Mesenchymal stem cell (in vitro differentiated cells and primary cell): ENCODE measurements around the gene MSMP.

Experiments
- DNase-seq: peaks from one replicate; pipeline ENCODE4 v3.0.0-alpha.2; 2013
- H2AFZ ChIP-seq: one replicate; pipeline ENCODE4 v1.6.1; 2013; ENCODE audit warnings: low read depth, mild to moderate bottlenecking, control low read depth, inconsistent platforms, low read length, moderate library complexity
- H2AK5ac ChIP-seq: 2 replicates; pipeline ENCODE4 v1.6.1; 2013; ENCODE audit warnings: low read length, moderate library complexity, mild to moderate bottlenecking, inconsistent platforms; ENCODE audit not compliant: severe bottlenecking
- H2BK120ac ChIP-seq: one replicate; pipeline ENCODE4 v1.6.1; 2013; ENCODE audit warnings: low read depth, mild to moderate bottlenecking, inconsistent platforms, low read length, moderate library complexity
- H2BK12ac ChIP-seq, 2 experiments: one replicate each; pipeline ENCODE4 v1.6.1; 2013; ENCODE audit warnings: inconsistent platforms in 2 of 2, low read length in 2 of 2, mild to moderate bottlenecking in 2 of 2, moderate library complexity in 2 of 2, control low read depth in 1 of 2
- H2BK15ac ChIP-seq: one replicate; pipeline ENCODE4 v1.6.1; 2013; ENCODE audit warnings: mild to moderate bottlenecking, low read depth, inconsistent platforms; ENCODE audit not compliant: poor library complexity, severe bottlenecking
- H2BK5ac ChIP-seq: 2 replicates; pipeline ENCODE4 v1.6.1; 2013; ENCODE audit warnings: low read depth, mild to moderate bottlenecking, low read length, control low read depth, inconsistent platforms; ENCODE audit not compliant: poor library complexity, severe bottlenecking
- H3K14ac ChIP-seq, 2 experiments: one replicate each; pipeline ENCODE4 v1.6.1; 2013; ENCODE audit warnings: inconsistent platforms in 2 of 2, low read length in 2 of 2, control low read depth in 1 of 2, mild to moderate bottlenecking in 1 of 2, moderate library complexity in 1 of 2
- H3K18ac ChIP-seq, 2 experiments: one replicate each; pipeline ENCODE4 v1.6.1; 2013; ENCODE audit warnings: inconsistent platforms in 2 of 2, low read length in 2 of 2, control low read depth in 1 of 2, low read depth in 1 of 2, mild to moderate bottlenecking in 1 of 2
- H3K23ac ChIP-seq, 2 experiments: one replicate each; pipeline ENCODE4 v1.6.1; 2013; ENCODE audit warnings: inconsistent platforms in 2 of 2, low read length in 2 of 2, mild to moderate bottlenecking in 2 of 2, moderate library complexity in 2 of 2, control low read depth in 1 of 2
- H3K27ac ChIP-seq: 2 replicates; pipeline ENCODE4 v1.5.1; 2013; ENCODE audit warnings: mild to moderate bottlenecking, moderate library complexity, low read length, control low read depth, inconsistent platforms; ENCODE audit not compliant: poor library complexity, severe bottlenecking
- H3K27me3 ChIP-seq, 2 experiments: 2 replicates each; pipeline versions ENCODE4 v1.6.1 to v1.7.0; 2013; ENCODE audit warnings: low read length in 2 of 2, mild to moderate bottlenecking in 2 of 2, moderate library complexity in 2 of 2, control low read depth in 1 of 2, inconsistent platforms in 1 of 2; ENCODE audit not compliant: control insufficient read depth in 1 of 2, insufficient read depth in 1 of 2
- H3K36me3 ChIP-seq, 2 experiments: 2 replicates each; pipeline versions ENCODE4 v1.6.1 to v1.7.0; 2013; ENCODE audit warnings: low read length in 2 of 2, control low read depth in 1 of 2, inconsistent platforms in 1 of 2, low read depth in 1 of 2, mild to moderate bottlenecking in 1 of 2; ENCODE audit not compliant: insufficient read depth in 2 of 2, control insufficient read depth in 1 of 2
- H3K4ac ChIP-seq, 2 experiments: one replicate each; pipeline ENCODE4 v1.6.1; 2013; ENCODE audit warnings: inconsistent platforms in 2 of 2, low read length in 2 of 2, mild to moderate bottlenecking in 2 of 2, moderate library complexity in 2 of 2, control low read depth in 1 of 2, low read depth in 1 of 2
- H3K4me1 ChIP-seq: 2 replicates; pipeline ENCODE4 v1.6.1; 2013; ENCODE audit warnings: low read depth, low read length, control low read depth; ENCODE audit not compliant: control insufficient read depth, insufficient read depth
- H3K4me2 ChIP-seq: 2 replicates; pipeline ENCODE4 v1.6.1; 2013; ENCODE audit warnings: low read length, mild to moderate bottlenecking, inconsistent platforms; ENCODE audit not compliant: poor library complexity, severe bottlenecking
- H3K4me3 ChIP-seq, 2 experiments: 2 replicates each; pipeline versions ENCODE4 v1.5.1 to v1.7.0; 2013; ENCODE audit warnings: low read length in 2 of 2, mild to moderate bottlenecking in 2 of 2, control low read depth in 1 of 2, low read depth in 1 of 2; ENCODE audit not compliant: insufficient read depth in 1 of 2
- H3K79me1 ChIP-seq: replicated peaks from 2 replicates; pipeline ENCODE4 v1.6.1; 2013; ENCODE audit warnings: mild to moderate bottlenecking, control low read depth, low read length, inconsistent platforms; ENCODE audit not compliant: poor library complexity, severe bottlenecking
- H3K9ac ChIP-seq: 2 replicates; pipeline ENCODE4 v1.7.0; 2013; ENCODE audit warnings: mild to moderate bottlenecking, low read length, moderate library complexity
- H3K9me3 ChIP-seq: 2 replicates; pipeline ENCODE4 v1.7.0; 2013; ENCODE audit warnings: mild to moderate bottlenecking, low read length; ENCODE audit not compliant: control insufficient read depth
- H4K8ac ChIP-seq: one replicate; pipeline ENCODE4 v1.6.1; 2013; ENCODE audit warnings: inconsistent platforms, mild to moderate bottlenecking, low read length, moderate library complexity
- H4K91ac ChIP-seq: one replicate; pipeline ENCODE4 v1.6.1; 2013; ENCODE audit warnings: mild to moderate bottlenecking, low read length, inconsistent platforms
- WGBS: methylation state at CpG from one replicate; pipeline ENCODE4 v1.1.7; 2013; ENCODE audit warnings: mixed read lengths; 5-methylcytosine and 5-hydroxymethylcytosine counted together

Gene MSMP

GRCh38 chr9:35792024-35792813 lies 38.1 kb upstream of the MSMP start:
- no peaks in the 10 kb centered on the region for H3K9me3 ChIP-seq
- no peak overlapping the region for H3K14ac ChIP-seq
- peak overlapping the region; percentile 80 for H3K4me2 ChIP-seq
- no peak for DNase-seq
- H3K36me3 ChIP-seq, result peaks cover 0 to 6% of the 10 kb centered on the region in 2 experiments
- peak overlapping the region; percentile 73 for H2AFZ ChIP-seq
- H2BK12ac ChIP-seq, result peak overlapping the region in 1 of 2 experiments; percentile 7
- peaks cover 28% of the 10 kb centered on the region for H3K4me1 ChIP-seq
- H4K91ac ChIP-seq, result peak overlapping the region; percentile 31
- peak overlapping the region in 1 of 2 experiments; percentile 67 for H3K23ac ChIP-seq
- no peak overlapping the region for H2AK5ac ChIP-seq
- H3K27ac ChIP-seq, result no peak overlapping the region
- H2BK15ac ChIP-seq, result no peak overlapping the region
- H3K79me1 ChIP-seq, result peaks cover 26% of the 10 kb centered on the region
- H3K4ac ChIP-seq, result peak overlapping the region; percentile 17 to 36
- H2BK5ac ChIP-seq, result no peak overlapping the region
- WGBS, result 84% methylated on average over 32 of the region's 34 CpGs
- no peak overlapping the region for H2BK120ac ChIP-seq
- H3K27me3 ChIP-seq, result no peaks in the 10 kb centered on the region
- H4K8ac ChIP-seq, result peak overlapping the region; percentile 71
- H3K18ac ChIP-seq, result peak overlapping the region; percentile 93 to 95
- H3K9ac ChIP-seq, result peak overlapping the region; percentile 91
- peak overlapping the region; percentile 65 to 77 for H3K4me3 ChIP-seq

GRCh38 chr9:35791297-35791921 lies 37.3 kb upstream of the MSMP start, which contains the start of gene NPR2:
TSS of gene NPR2 (plus strand) at chr9:35791591. CDS start at chr9:35792409, 818 bp downstream.
- Histone ChIP-seq H2BK120ac (peak within 1 kb of the TSS; percentile 96), H3K9ac (peak within 1 kb of the TSS; percentile 91), H4K91ac (peak within 1 kb of the TSS; percentile 90), H3K79me1 (peaks cover 19% of the 10 kb centered on the region), H3K4ac (peak within 1 kb of the TSS; percentile 86 to 99), H3K27me3 (no peaks in the 10 kb centered on the region), H3K36me3 (peaks cover 0 to 6% of the 10 kb centered on the region in 2 experiments), H3K9me3 (no peaks in the 10 kb centered on the region), H4K8ac (peak within 1 kb of the TSS; percentile 96), H3K4me3 (peak within 1 kb of the TSS; percentile 65 to 77), H2BK15ac (peak within 1 kb of the TSS; percentile 54), H3K18ac (peak within 1 kb of the TSS; percentile 93 to 95), H2BK5ac (no peak within 1 kb of the TSS), H2AFZ (peak within 1 kb of the TSS; percentile 84), H3K27ac (no peak within 1 kb of the TSS), H3K4me2 (peak within 1 kb of the TSS; percentile 80), H3K23ac (peak within 1 kb of the TSS in 1 of 2 experiments; percentile 67), H2BK12ac (peak within 1 kb of the TSS; percentile 30 to 68), H3K4me1 (peaks cover 27% of the 10 kb centered on the region), H2AK5ac (no peak within 1 kb of the TSS), H3K14ac (peak within 1 kb of the TSS in 1 of 2 experiments; percentile 97)
- DNase-seq, result peak; percentile 43
- WGBS, result 6% methylated on average over 27 of the region's 64 CpGs

- peak overlapping the region; percentile 75 for H3K9ac ChIP-seq
- peak overlapping the region; percentile 44 for H2BK15ac ChIP-seq
- H3K36me3 ChIP-seq, result peaks cover 0 to 6% of the 10 kb centered on the region in 2 experiments
- H3K9me3 ChIP-seq, result no peaks in the 10 kb centered on the region
- H3K4ac ChIP-seq, result peak overlapping the region; percentile 7 to 99
- peak overlapping the region; percentile 84 for H2AFZ ChIP-seq
- peak overlapping the region; percentile 67 for H3K4me2 ChIP-seq
- no peak overlapping the region for H3K4me3 ChIP-seq
- WGBS, result 39% methylated on average over 32 of the region's 37 CpGs
- peak overlapping the region; percentile 96 for H2BK120ac ChIP-seq
- DNase-seq, result peak; percentile 88
- no peak overlapping the region for H3K27ac ChIP-seq
- no peak overlapping the region for H3K23ac ChIP-seq
- H3K79me1 ChIP-seq, result peaks cover 17% of the 10 kb centered on the region
- H3K14ac ChIP-seq, result peak overlapping the region in 1 of 2 experiments; percentile 92
- no peaks in the 10 kb centered on the region for H3K27me3 ChIP-seq
- peaks cover 27% of the 10 kb centered on the region for H3K4me1 ChIP-seq
- H4K91ac ChIP-seq, result peak overlapping the region; percentile 88
- H3K18ac ChIP-seq, result peak overlapping the region; percentile 82 to 94
- no peak overlapping the region for H2BK5ac ChIP-seq
- no peak overlapping the region for H2AK5ac ChIP-seq
- peak overlapping the region in 1 of 2 experiments; percentile 68 for H2BK12ac ChIP-seq
- H4K8ac ChIP-seq, result peak overlapping the region; percentile 96
These were observed 36.6 kb upstream of the MSMP start for GRCh38 chr9:35790385-35791296.
